Measurements from ENCODE around the gene TSPEAR.

The TSPEAR gene

DNA sequence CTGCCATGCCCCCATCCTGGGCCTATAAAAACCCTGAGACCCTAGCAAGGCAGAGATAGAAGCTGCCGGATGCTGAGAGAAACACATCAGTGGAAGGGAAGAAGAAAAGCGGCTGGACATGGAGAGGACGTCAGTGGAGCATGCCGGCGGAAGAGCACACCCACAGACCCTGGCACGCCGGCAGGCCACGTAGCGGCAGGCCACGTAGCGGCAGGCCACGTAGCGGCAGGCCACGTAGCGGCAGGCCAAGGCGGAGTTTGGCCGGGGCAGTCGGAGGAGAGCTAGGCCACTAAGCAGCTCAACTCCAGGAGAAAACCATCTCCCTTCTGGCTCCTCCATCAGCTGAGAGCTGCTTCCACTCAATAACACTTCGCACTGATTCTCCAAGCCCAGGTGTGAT is 221.0 kb downstream of the TSPEAR start:
- Histone ChIP-seq H3K36me3 (ENCODE audit: low read length) (no peaks in the 10 kb centered on the region), H3F3A (ENCODE audit: insufficient read depth) (no peaks in the 10 kb centered on the region), H3K9ac (ENCODE audit: low read length) (no peak overlapping the region), H3K4me3 (ENCODE audit: insufficient read depth, low read length, poor library complexity, severe bottlenecking) (no peak overlapping the region), H3K27me3 (ENCODE audit: low read length) (no peaks in the 10 kb centered on the region), H3K4me2 (ENCODE audit: low read depth, low read length, poor library complexity, severe bottlenecking) (no peak overlapping the region), H4K20me1 (ENCODE audit: low read depth, low read length) (no peaks in the 10 kb centered on the region), H2AFZ (ENCODE audit: low read depth, low read length, severe bottlenecking) (no peak overlapping the region), H3K79me2 (ENCODE audit: insufficient read depth, low read length) (no peaks in the 10 kb centered on the region), H3K9me3 (ENCODE audit: insufficient read depth, low read length) (peaks cover 9% of the 10 kb centered on the region; the same call in 1 of the 2 replicates), H3K27ac (ENCODE audit: low read depth, low read length) (no peak overlapping the region), H3K9me2 (replicated peaks; ENCODE audit: insufficient read depth, low read length) (no peaks in the 10 kb centered on the region)
- TF ChIP-seq, protein P1, sequence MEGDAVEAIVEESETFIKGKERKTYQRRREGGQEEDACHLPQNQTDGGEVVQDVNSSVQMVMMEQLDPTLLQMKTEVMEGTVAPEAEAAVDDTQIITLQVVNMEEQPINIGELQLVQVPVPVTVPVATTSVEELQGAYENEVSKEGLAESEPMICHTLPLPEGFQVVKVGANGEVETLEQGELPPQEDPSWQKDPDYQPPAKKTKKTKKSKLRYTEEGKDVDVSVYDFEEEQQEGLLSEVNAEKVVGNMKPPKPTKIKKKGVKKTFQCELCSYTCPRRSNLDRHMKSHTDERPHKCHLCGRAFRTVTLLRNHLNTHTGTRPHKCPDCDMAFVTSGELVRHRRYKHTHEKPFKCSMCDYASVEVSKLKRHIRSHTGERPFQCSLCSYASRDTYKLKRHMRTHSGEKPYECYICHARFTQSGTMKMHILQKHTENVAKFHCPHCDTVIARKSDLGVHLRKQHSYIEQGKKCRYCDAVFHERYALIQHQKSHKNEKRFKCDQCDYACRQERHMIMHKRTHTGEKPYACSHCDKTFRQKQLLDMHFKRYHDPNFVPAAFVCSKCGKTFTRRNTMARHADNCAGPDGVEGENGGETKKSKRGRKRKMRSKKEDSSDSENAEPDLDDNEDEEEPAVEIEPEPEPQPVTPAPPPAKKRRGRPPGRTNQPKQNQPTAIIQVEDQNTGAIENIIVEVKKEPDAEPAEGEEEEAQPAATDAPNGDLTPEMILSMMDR (IDR thresholded peaks at IDR 0.05; ENCODE audit: insufficient read depth, low read length, poor library complexity, severe bottlenecking): no peak
- no peak for TF ChIP-seq EZH2phosphoT487 (conservative IDR thresholded peaks at IDR 0.05; ENCODE audit: low read length)

DNA sequence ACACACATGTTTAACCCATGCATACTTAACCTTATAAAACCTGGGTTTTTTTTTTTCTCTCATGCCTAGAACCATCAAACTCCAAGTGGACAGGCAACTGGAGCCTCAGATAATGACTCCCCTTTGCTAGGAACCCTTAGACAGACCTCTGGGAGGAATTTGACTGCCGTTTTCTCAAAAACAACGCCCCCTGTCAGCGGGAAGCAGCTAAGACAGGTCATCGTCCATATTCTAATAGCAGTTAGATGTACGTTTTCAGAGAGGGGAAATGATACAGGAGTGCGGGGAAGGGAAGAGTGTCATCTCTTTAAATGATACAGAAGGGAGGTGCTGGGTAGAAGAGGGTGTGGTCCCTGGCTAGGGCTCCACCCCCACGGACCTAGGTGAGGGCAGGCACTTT is 221.4 kb downstream of the TSPEAR start:
- Histone ChIP-seq H3K4me3 (ENCODE audit: insufficient read depth, low read length, poor library complexity, severe bottlenecking) (no peak overlapping the region), H3K27me3 (ENCODE audit: low read length) (no peaks in the 10 kb centered on the region), H3F3A (ENCODE audit: insufficient read depth) (no peaks in the 10 kb centered on the region), H3K4me2 (ENCODE audit: low read depth, low read length, poor library complexity, severe bottlenecking) (no peak overlapping the region), H4K20me1 (ENCODE audit: low read depth, low read length) (no peaks in the 10 kb centered on the region), H3K9me3 (ENCODE audit: insufficient read depth, low read length) (peaks cover 9% of the 10 kb centered on the region; the same call in 1 of the 2 replicates), H3K79me2 (ENCODE audit: insufficient read depth, low read length) (no peaks in the 10 kb centered on the region), H3K27ac (ENCODE audit: low read depth, low read length) (no peak overlapping the region), H3K9me2 (replicated peaks; ENCODE audit: insufficient read depth, low read length) (no peaks in the 10 kb centered on the region), H3K9ac (ENCODE audit: low read length) (no peak overlapping the region), H2AFZ (ENCODE audit: low read depth, low read length, severe bottlenecking) (no peak overlapping the region), H3K36me3 (ENCODE audit: low read length) (no peaks in the 10 kb centered on the region)
- TF ChIP-seq, protein P1 (IDR thresholded peaks at IDR 0.05; ENCODE audit: insufficient read depth, low read length, poor library complexity, severe bottlenecking): peak; percentile 9
- no peak for TF ChIP-seq EZH2phosphoT487 (conservative IDR thresholded peaks at IDR 0.05; ENCODE audit: low read length)

DNA sequence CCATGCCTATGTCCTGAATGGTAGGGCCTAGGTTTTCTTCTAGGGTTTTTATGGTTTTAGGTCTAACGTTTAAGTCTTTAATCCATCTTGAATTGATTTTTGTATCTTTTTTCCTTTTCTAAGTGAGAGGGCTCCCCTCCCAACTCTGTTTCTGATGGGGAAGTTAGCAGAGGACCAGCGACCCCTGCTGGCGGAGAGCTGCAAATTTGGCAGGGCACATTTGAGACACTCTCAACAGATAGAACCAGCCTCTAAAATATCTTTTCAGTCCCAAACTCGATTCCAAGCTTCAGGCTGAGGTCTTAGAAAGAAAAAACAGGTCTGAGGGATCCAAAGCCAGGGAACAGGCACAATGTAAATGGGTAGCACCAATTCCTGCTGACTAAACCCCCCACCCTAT is 223.5 kb downstream of the TSPEAR start:
- no peak for TF ChIP-seq EZH2phosphoT487 (conservative IDR thresholded peaks at IDR 0.05; ENCODE audit: low read length)
- TF ChIP-seq, protein P1 (IDR thresholded peaks at IDR 0.05; ENCODE audit: insufficient read depth, low read length, poor library complexity, severe bottlenecking): peak; percentile 52
- no peak overlapping the region for H2AFZ ChIP-seq (ENCODE audit: low read depth, low read length, severe bottlenecking)
- no peaks in the 10 kb centered on the region for H3K9me2 ChIP-seq (replicated peaks; ENCODE audit: insufficient read depth, low read length)
- H4K20me1 ChIP-seq (ENCODE audit: low read depth, low read length): no peaks in the 10 kb centered on the region
- no peak overlapping the region for H3K4me2 ChIP-seq (ENCODE audit: low read depth, low read length, poor library complexity, severe bottlenecking)
- no peak overlapping the region for H3K9ac ChIP-seq (ENCODE audit: low read length)
- H3K79me2 ChIP-seq (ENCODE audit: insufficient read depth, low read length): no peaks in the 10 kb centered on the region
- H3K4me3 ChIP-seq (ENCODE audit: insufficient read depth, low read length, poor library complexity, severe bottlenecking): no peak overlapping the region
- H3F3A ChIP-seq (ENCODE audit: insufficient read depth): no peaks in the 10 kb centered on the region
- H3K27me3 ChIP-seq (ENCODE audit: low read length): no peaks in the 10 kb centered on the region
- H3K27ac ChIP-seq (ENCODE audit: low read depth, low read length): no peak overlapping the region
- no peaks in the 10 kb centered on the region for H3K36me3 ChIP-seq (ENCODE audit: low read length)
- peaks cover 3% of the 10 kb centered on the region; the same call in 1 of the 2 replicates for H3K9me3 ChIP-seq (ENCODE audit: insufficient read depth, low read length)

Data from SU-DHL-6 (cell line).